Endothelial cell (in vitro differentiated cells): ENCODE results near the gene CIT. TPM values are rescaled to one million over a fixed set of nuclear protein-coding genes. Genes with fewer than 3 reads are reported as not detected.

ENCODE experiments used
- DNase-seq: peaks from one replicate; pipeline ENCODE4 v3.0.0; 2021; ENCODE audit warnings: low spot score
- H3K27ac Mint-ChIP-seq: one replicate; pipeline ENCODE4 v1.8.0; 2021; ENCODE audit warnings: mixed read lengths, inconsistent platforms; ENCODE audit not compliant: unreplicated experiment
- H3K27me3 Mint-ChIP-seq: one replicate; pipeline ENCODE4 v1.8.0; 2021; ENCODE audit warnings: mild to moderate bottlenecking, moderate library complexity, mixed read lengths, inconsistent platforms; ENCODE audit not compliant: unreplicated experiment
- H3K36me3 Mint-ChIP-seq: one replicate; pipeline ENCODE4 v1.8.0; 2021; ENCODE audit warnings: mild to moderate bottlenecking, low read depth, mixed read lengths, inconsistent platforms; ENCODE audit not compliant: unreplicated experiment
- H3K4me1 Mint-ChIP-seq: one replicate; pipeline ENCODE4 v1.8.0; 2021; ENCODE audit warnings: mild to moderate bottlenecking, mixed read lengths, inconsistent platforms; ENCODE audit not compliant: unreplicated experiment
- H3K4me3 Mint-ChIP-seq: one replicate; pipeline ENCODE4 v1.8.0; 2021; ENCODE audit warnings: mild to moderate bottlenecking, mixed read lengths, inconsistent platforms; ENCODE audit not compliant: unreplicated experiment
- H3K9me3 Mint-ChIP-seq: one replicate; pipeline ENCODE4 v1.8.0; 2021; ENCODE audit warnings: mixed read lengths, inconsistent platforms; ENCODE audit not compliant: unreplicated experiment
- total RNA-seq: library from RNA; stranded (reverse); fragmentation: NEBNext Ultra II Directional; extraction: Animal tissue kit (Norgen Biotek cat#: 25700); gene quantifications from one replicate; pipeline ENCODE4 v1.2.1, GENCODE V29; 2021; ENCODE audit not compliant: unreplicated experiment
- TF ChIP-seq, protein P1 (sequence below): fragments of 200-600 bp; sonication (generic); IDR thresholded peaks from one replicate; pipeline ENCODE4 v1.5.0; 2021; ENCODE audit warnings: antibody characterized with exemption; ENCODE audit not compliant: unreplicated experiment

CIT gene
- total RNA-seq, 1 donor from 2014 or later, result 14.4 TPM

DNA sequence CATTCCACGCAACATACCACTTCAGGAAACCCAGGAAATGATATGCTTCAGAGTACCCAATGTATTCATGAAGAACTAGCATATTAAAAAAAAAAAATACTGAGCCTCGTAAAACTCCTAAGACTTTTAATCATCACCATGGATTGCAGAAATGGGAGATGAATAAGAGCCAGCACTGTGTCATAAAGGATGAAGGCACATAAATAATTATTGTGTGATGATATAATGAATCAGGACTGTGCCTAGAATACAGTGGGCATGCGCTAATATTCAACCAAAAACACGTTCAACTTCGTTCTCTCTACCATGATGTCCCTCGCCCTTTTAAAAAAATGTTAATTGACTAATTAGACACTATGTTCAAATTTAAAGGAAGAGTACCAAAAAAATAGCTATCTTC lies 68.7 kb downstream of the CIT start:
- H3K4me1 Mint-ChIP-seq, result peaks cover 11% of the 10 kb centered on the region
- TF ChIP-seq, protein P1, sequence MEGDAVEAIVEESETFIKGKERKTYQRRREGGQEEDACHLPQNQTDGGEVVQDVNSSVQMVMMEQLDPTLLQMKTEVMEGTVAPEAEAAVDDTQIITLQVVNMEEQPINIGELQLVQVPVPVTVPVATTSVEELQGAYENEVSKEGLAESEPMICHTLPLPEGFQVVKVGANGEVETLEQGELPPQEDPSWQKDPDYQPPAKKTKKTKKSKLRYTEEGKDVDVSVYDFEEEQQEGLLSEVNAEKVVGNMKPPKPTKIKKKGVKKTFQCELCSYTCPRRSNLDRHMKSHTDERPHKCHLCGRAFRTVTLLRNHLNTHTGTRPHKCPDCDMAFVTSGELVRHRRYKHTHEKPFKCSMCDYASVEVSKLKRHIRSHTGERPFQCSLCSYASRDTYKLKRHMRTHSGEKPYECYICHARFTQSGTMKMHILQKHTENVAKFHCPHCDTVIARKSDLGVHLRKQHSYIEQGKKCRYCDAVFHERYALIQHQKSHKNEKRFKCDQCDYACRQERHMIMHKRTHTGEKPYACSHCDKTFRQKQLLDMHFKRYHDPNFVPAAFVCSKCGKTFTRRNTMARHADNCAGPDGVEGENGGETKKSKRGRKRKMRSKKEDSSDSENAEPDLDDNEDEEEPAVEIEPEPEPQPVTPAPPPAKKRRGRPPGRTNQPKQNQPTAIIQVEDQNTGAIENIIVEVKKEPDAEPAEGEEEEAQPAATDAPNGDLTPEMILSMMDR, result no peak
- H3K27me3 Mint-ChIP-seq, result peaks cover 3% of the 10 kb centered on the region
- H3K9me3 Mint-ChIP-seq, result no peaks in the 10 kb centered on the region
- no peaks in the 10 kb centered on the region for H3K36me3 Mint-ChIP-seq
- no peak for DNase-seq
- no peak overlapping the region for H3K27ac Mint-ChIP-seq
- no peak overlapping the region for H3K4me3 Mint-ChIP-seq

DNA sequence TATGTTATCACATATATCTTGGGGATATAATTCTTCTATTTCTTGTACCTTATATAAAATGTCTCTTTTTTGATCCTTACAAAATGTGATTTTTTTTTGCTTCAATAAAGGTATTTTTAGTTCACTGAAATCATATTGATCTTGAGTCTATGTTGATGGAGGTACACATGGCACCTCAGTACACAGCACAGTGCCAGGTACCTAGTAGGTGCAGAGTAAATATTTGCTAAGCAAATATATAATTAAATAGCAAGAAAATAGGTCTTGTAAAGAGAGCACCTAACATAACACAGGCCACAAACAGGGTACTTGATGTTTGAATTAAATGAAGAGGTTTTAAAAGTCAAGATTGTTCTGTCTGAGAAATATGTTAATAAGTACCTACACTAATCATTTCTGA lies 69.7 kb downstream of the CIT start:
- H3K36me3 Mint-ChIP-seq, result no peaks in the 10 kb centered on the region
- no peak overlapping the region for H3K27ac Mint-ChIP-seq
- no peak for DNase-seq
- H3K27me3 Mint-ChIP-seq, result peaks cover 5% of the 10 kb centered on the region
- H3K4me3 Mint-ChIP-seq, result no peak overlapping the region
- H3K4me1 Mint-ChIP-seq, result peaks cover 12% of the 10 kb centered on the region
- no peaks in the 10 kb centered on the region for H3K9me3 Mint-ChIP-seq
- TF ChIP-seq, protein P1, result no peak

DNA sequence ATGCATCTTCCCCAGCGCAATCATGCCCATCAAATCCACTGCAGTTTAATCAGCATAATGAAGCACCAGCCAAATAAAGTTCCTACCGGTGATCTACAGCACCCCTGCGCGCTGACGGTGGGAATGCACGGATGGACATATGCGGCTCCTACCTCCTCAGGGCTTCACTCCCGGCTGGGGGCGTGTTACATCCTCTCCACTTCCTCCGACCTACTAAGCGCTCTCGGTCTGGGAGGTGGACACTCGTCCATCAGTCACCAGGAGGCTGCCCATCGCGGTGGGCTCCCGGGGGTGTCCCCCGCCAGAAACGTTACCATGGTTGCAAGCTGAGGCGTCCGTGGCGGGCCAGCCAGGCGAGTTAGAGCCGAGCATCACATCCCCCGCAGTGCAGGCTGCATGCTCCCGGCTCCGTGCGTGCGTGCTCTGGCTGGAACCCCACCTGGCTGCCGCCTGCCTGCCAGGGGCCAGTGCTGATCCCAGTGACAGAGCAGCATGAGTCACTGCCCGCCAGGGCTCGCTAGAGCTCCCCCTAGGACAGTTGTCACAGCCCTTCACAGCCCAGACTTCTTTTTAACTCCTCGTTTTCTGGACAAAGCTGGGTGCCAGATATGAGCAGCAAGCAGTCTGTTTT lies 73.0 kb downstream of the CIT start:
- Mint-ChIP-seq H3K27me3 (peaks cover 6% of the 10 kb centered on the region), H3K4me1 (peaks cover 20% of the 10 kb centered on the region), H3K9me3 (no peaks in the 10 kb centered on the region), H3K36me3 (no peaks in the 10 kb centered on the region), H3K4me3 (peak overlapping the region; percentile 85), H3K27ac (no peak overlapping the region)
- TF ChIP-seq, protein P1, result no peak
- DNase-seq, result peak; percentile 60

DNA sequence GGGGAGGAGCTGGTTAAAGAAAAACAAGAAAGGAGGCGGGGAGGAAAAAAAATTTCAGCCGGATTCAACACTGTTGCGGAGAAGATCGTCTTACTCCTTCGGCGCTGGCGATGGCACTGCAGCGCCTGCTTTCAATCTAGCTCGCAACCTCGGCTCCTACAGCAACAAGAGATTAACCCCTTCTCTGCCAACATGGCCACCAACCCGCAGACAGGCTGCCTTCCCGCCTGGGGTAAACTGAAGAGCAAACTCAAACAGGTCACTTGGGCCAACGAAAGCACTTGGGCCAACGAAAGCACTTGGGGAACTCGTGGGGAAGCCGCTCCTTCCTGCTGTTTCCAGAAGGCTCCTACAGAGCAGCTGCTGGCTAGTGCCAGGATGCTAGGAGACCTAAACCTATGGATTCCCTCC lies 73.7 kb downstream of the CIT start:
- peak; percentile 36 for DNase-seq
- H3K4me3 Mint-ChIP-seq, result peak overlapping the region; percentile 85
- H3K27me3 Mint-ChIP-seq, result peaks cover 6% of the 10 kb centered on the region
- no peaks in the 10 kb centered on the region for H3K9me3 Mint-ChIP-seq
- TF ChIP-seq, protein P1, result no peak
- H3K36me3 Mint-ChIP-seq, result no peaks in the 10 kb centered on the region
- no peak overlapping the region for H3K27ac Mint-ChIP-seq
- peaks cover 20% of the 10 kb centered on the region for H3K4me1 Mint-ChIP-seq

DNA sequence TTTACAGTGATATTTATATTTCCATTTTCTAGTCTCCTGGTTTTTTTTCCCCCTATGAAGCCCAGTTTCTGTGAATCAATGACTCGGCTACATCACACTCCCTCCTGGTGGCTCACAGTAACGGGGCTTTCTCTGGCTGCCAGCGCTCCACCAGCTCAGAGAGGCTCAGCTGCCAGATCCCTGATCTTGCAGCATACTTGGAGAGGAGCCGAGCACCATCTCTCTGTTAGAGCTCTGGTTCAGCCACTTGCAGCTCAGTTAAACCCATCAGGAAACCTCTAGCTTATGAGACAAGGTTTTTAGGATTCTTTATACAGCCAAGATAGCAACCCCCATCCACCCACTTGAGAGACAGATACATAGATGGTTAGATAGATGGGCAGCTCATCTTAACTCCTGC lies 74.6 kb downstream of the CIT start:
- peaks cover 20% of the 10 kb centered on the region for H3K4me1 Mint-ChIP-seq
- no peak overlapping the region for H3K4me3 Mint-ChIP-seq
- H3K9me3 Mint-ChIP-seq, result no peaks in the 10 kb centered on the region
- TF ChIP-seq, protein P1, result no peak
- H3K27ac Mint-ChIP-seq, result no peak overlapping the region
- no peak for DNase-seq
- no peaks in the 10 kb centered on the region for H3K36me3 Mint-ChIP-seq
- peaks cover 6% of the 10 kb centered on the region for H3K27me3 Mint-ChIP-seq
